CD14-positive monocyte (primary cell): Measurements from ENCODE around the gene CHMP4B. TPM values are rescaled to one million over a fixed set of nuclear protein-coding genes. Genes with fewer than 3 reads are reported as not detected.

Experiments used
- DNase-seq, 3 donors: peaks; one replicate each; pipeline ENCODE4 v3.0.0-alpha.2; 2011 to 2022
- H2AFZ ChIP-seq: 2 replicates; pipeline ENCODE4 v1.6.0; 2012; ENCODE audit warnings: mild to moderate bottlenecking, low read depth, low read length, inconsistent platforms; ENCODE audit not compliant: insufficient read depth, poor library complexity, severe bottlenecking
- H3K27ac ChIP-seq, 2 donors: 1 replicate in 1 of 2; 2 replicates in 1 of 2; pipeline ENCODE4 v1.5.1; 2012 to 2013; ENCODE audit warnings: low read length in 2 of 2, control low read depth in 1 of 2, inconsistent platforms in 1 of 2, low read depth in 1 of 2, mild to moderate bottlenecking in 1 of 2
- H3K27me3 ChIP-seq, 2 donors: one replicate each; pipeline versions ENCODE4 v1.6.0 to v1.6.1; 2011 to 2013; ENCODE audit warnings: low read length in 2 of 2; ENCODE audit not compliant: control insufficient read depth in 2 of 2, insufficient read depth in 2 of 2
- H3K36me3 ChIP-seq, 2 donors: replicated peaks in 1 of 2; 1 replicate in 1 of 2; 2 replicates in 1 of 2; pipeline versions ENCODE4 v1.5.1 to v1.6.1; 2012 to 2013; ENCODE audit warnings: low read length in 2 of 2, control low read depth in 1 of 2, inconsistent platforms in 1 of 2, mild to moderate bottlenecking in 1 of 2; ENCODE audit not compliant: insufficient read depth in 2 of 2, control insufficient read depth in 1 of 2
- H3K4me1 ChIP-seq, 2 donors: 1 replicate in 1 of 2; 2 replicates in 1 of 2; pipeline versions ENCODE4 v1.5.1 to v1.6.1; 2012 to 2013; ENCODE audit warnings: low read length in 2 of 2, control low read depth in 1 of 2, inconsistent platforms in 1 of 2, mild to moderate bottlenecking in 1 of 2, moderate library complexity in 1 of 2; ENCODE audit not compliant: insufficient read depth in 2 of 2, control insufficient read depth in 1 of 2
- H3K4me2 ChIP-seq: replicated peaks from 2 replicates; pipeline ENCODE3; 2012; ENCODE audit warnings: low read length, moderate library complexity, mild to moderate bottlenecking; ENCODE audit not compliant: poor library complexity, severe bottlenecking; ENCODE audit errors: extremely low read depth
- H3K4me3 ChIP-seq, 3 experiments: fragments of 200-600 bp in 1 of 3; sonication (generic) in 1 of 3; replicated peaks in 1 of 3; 1 replicate in 2 of 3; 2 replicates in 1 of 3; pipeline ENCODE4 v1.5.1; 2011 to 2013; ENCODE audit warnings: low read length in 3 of 3, mild to moderate bottlenecking in 3 of 3, control low read depth in 2 of 3, low read depth in 2 of 3, inconsistent platforms in 1 of 3, moderate library complexity in 1 of 3
- H3K79me2 ChIP-seq: 2 replicates; pipeline ENCODE4 v1.6.0; 2012; ENCODE audit warnings: mild to moderate bottlenecking, control low read depth, inconsistent platforms, low read length, moderate library complexity; ENCODE audit not compliant: insufficient read depth
- H3K9ac ChIP-seq: 2 replicates; pipeline ENCODE4 v1.6.0; 2017; ENCODE audit warnings: low read length, mild to moderate bottlenecking; ENCODE audit not compliant: insufficient read depth, poor library complexity, severe bottlenecking
- H3K9me3 ChIP-seq, 2 donors: replicated peaks in 1 of 2; 1 replicate in 1 of 2; 2 replicates in 1 of 2; pipeline versions ENCODE4 v1.5.1 to v1.6.1; 2012 to 2013; ENCODE audit warnings: low read length in 2 of 2, control low read depth in 1 of 2; ENCODE audit not compliant: control insufficient read depth in 1 of 2, insufficient read depth in 1 of 2
- H4K20me1 ChIP-seq: 2 replicates; pipeline ENCODE4 v1.6.0; 2012; ENCODE audit warnings: mild to moderate bottlenecking, low read length, control low read depth, moderate library complexity; ENCODE audit not compliant: insufficient read depth
- H3K27ac Mint-ChIP-seq, 7 donors: one replicate each; pipeline ENCODE4 v1.8.0; 2020; ENCODE audit warnings: mild to moderate bottlenecking in 7 of 7, mixed read lengths in 7 of 7, moderate library complexity in 6 of 7, inconsistent platforms in 2 of 7
- H3K27me3 Mint-ChIP-seq, 3 donors: one replicate each; pipeline ENCODE4 v1.8.0; 2021 to 2022; ENCODE audit warnings: low read depth in 3 of 3, mild to moderate bottlenecking in 3 of 3, mixed read lengths in 3 of 3, moderate library complexity in 3 of 3, inconsistent platforms in 1 of 3
- H3K36me3 Mint-ChIP-seq, 2 donors: one replicate each; pipeline ENCODE4 v1.8.0; 2020; ENCODE audit warnings: mixed read lengths in 2 of 2, inconsistent platforms in 1 of 2, mild to moderate bottlenecking in 1 of 2
- H3K4me1 Mint-ChIP-seq: one replicate; pipeline ENCODE4 v1.8.0; 2020; ENCODE audit warnings: mild to moderate bottlenecking, mixed read lengths
- H3K4me3 Mint-ChIP-seq, 2 donors: one replicate each; pipeline ENCODE4 v1.8.0; 2020; ENCODE audit warnings: mild to moderate bottlenecking in 2 of 2, mixed read lengths in 2 of 2, moderate library complexity in 1 of 2
- H3K9me3 Mint-ChIP-seq, 7 donors: one replicate each; pipeline ENCODE4 v1.8.0; 2020 to 2022; ENCODE audit warnings: mixed read lengths in 7 of 7, mild to moderate bottlenecking in 6 of 7, moderate library complexity in 6 of 7, inconsistent platforms in 2 of 7
- CTCF ChIP-seq: fragments of 200-600 bp; IDR thresholded peaks from one replicate; pipeline ENCODE4 v1.8.0; 2022; ENCODE audit warnings: antibody characterized with exemption, mild to moderate bottlenecking
- WGBS: methylation state at CpG from one replicate; pipeline ENCODE4 v1.1.5; 2013; ENCODE audit warnings: missing lambda C conversion rate; ENCODE audit not compliant: insufficient coverage; 5-methylcytosine and 5-hydroxymethylcytosine counted together
- intact Hi-C, 2 donors: fragments of 100-400 bp; cut with micrococcal nuclease; formaldehyde crosslinking; loops; one replicate each; pipeline versions ENCODE4 v1.15.0 to v1.15.1; 2023
- polyA plus RNA-seq, 3 donors: library from polyadenylated mRNA; depleted of rRNA in 1 of 3; unstranded in 2 of 3; stranded (reverse) in 1 of 3; fragments of 300-500 nt in 2 of 3; fragments of >200 nt in 1 of 3; fragmentation: Illumina TruSeq in 2 of 3; gene quantifications; 1 replicate in 2 of 3; 2 replicates in 1 of 3; pipeline ENCODE4 v1.2.3, GENCODE V29; 2012 to 2021

The CHMP4B gene
- polyA plus RNA-seq, 3 donors = 7.1 to 181 (median 10.0) TPM

GRCh38 chr20:33810259-33810658 is 889 bp upstream of the CHMP4B start:
- Histone ChIP-seq H3K9ac (no peak overlapping the region), H3K36me3 (peaks cover 3 to 10% of the 10 kb centered on the region in 2 donors), H3K9me3 (no peaks in the 10 kb centered on the region), H2AFZ (no peak overlapping the region), H3K4me1 (peaks cover 52 to 56% of the 10 kb centered on the region in 2 donors), H3K4me3 (peak overlapping the region in 1 of 3 experiments; percentile 90), H3K79me2 (peaks cover 46% of the 10 kb centered on the region), H3K27me3 (no peaks in the 10 kb centered on the region), H4K20me1 (peaks cover 35% of the 10 kb centered on the region), H3K4me2 (peak overlapping the region; percentile 85), H3K27ac (peak overlapping the region in 1 of 2 donors; percentile 100)
- 10% methylated on average over 3 of the region's 5 CpGs for WGBS
- peaks cover 17 to 25% of the 10 kb centered on the region in 2 donors for H3K36me3 Mint-ChIP-seq
- H3K9me3 Mint-ChIP-seq = peaks cover 0 to 2% (median 0%) of the 10 kb centered on the region in 7 donors
- peaks cover 0 to 2% (median 0%) of the 10 kb centered on the region in 3 donors for H3K27me3 Mint-ChIP-seq
- no peak for TF ChIP-seq CTCF
- peak overlapping the region; percentile 66 to 100 (median 88) for H3K27ac Mint-ChIP-seq
- peaks cover 48% of the 10 kb centered on the region for H3K4me1 Mint-ChIP-seq
- DNase-seq = peak in 1 of 3 donors; percentile 20
- H3K4me3 Mint-ChIP-seq = peak overlapping the region in 1 of 2 donors; percentile 71
- intact Hi-C loops = loop anchor here in 1 of 2 donors (2.0 to 5.0 kb wide), 3 partner anchors 78 to 302 kb away; partner anchors contain the start of genes EIF2S2, RALY and ZNF341

- peak overlapping the region; percentile 96 to 98 for H3K4me3 Mint-ChIP-seq
- H3K4me1 ChIP-seq = peaks cover 52 to 60% of the 10 kb centered on the region in 2 donors
- H3K36me3 Mint-ChIP-seq = peaks cover 22 to 34% of the 10 kb centered on the region in 2 donors
- no peaks in the 10 kb centered on the region for H3K9me3 ChIP-seq
- peaks cover 61% of the 10 kb centered on the region for H3K4me1 Mint-ChIP-seq
- WGBS = under 1% methylated on average over 11 of the region's 12 CpGs
- peaks cover 50% of the 10 kb centered on the region for H4K20me1 ChIP-seq
- peak overlapping the region; percentile 100 for H3K27ac ChIP-seq
- no peaks in the 10 kb centered on the region for H3K27me3 ChIP-seq
- peak overlapping the region; percentile 100 for H3K27ac Mint-ChIP-seq
- H3K9me3 Mint-ChIP-seq = peaks cover 0 to 2% (median 0%) of the 10 kb centered on the region in 7 donors
- intact Hi-C loops = loop anchor here in 1 of 2 donors (2.0 to 5.0 kb wide), 3 partner anchors 79 to 301 kb away; partner anchors contain the start of genes EIF2S2, RALY and ZNF341
- peak overlapping the region; percentile 85 for H3K4me2 ChIP-seq
- peak overlapping the region; percentile 99 for H3K9ac ChIP-seq
- H3K79me2 ChIP-seq = peaks cover 61% of the 10 kb centered on the region
- H3K4me3 ChIP-seq = peak overlapping the region; percentile 82 to 90 (median 90)
- H2AFZ ChIP-seq = no peak overlapping the region
- TF ChIP-seq CTCF = no peak
- DNase-seq = no peak
- H3K27me3 Mint-ChIP-seq = peaks cover 0 to 2% (median 0%) of the 10 kb centered on the region in 3 donors
- H3K36me3 ChIP-seq = peaks cover 10 to 25% of the 10 kb centered on the region in 2 donors
Measured at GRCh38 chr20:33811776-33812151, 616 bp downstream of the CHMP4B start.
